Measurements from ENCODE around the gene GSAP.

DNA sequence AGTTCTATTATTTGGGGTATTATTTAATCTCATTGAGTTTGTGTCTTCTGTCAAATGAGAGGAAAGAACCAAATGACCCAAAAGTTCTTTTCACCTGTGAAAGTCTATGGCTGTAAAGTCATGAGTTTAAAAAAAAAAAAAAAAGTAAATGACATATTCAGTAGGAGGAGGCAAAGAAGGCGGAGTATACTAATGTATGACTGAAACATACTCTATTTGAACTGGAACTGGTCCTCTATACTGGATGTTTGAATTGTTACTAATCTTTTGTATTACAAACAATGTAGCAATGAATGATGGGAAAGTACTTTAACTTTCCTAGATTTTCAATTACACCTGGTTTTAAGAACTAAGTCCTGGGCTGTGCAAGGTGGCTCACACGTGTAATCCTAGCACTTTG is 24.9 kb upstream of the GSAP start:
- TF ChIP-seq CTCF (IDR thresholded peaks at IDR 0.05) (no peak), EZH2 (IDR thresholded peaks at IDR 0.05; ENCODE audit: borderline replicate concordance, insufficient read depth, low read depth, low read length, poor library complexity, severe bottlenecking) (no peak)

Measured in B cell (primary cell).